ENCODE data around the gene SLCO6A1.
"Not testable (repeated sequence)": the region's sequence is repeated elsewhere in the genome, so short reads cannot be mapped to it uniquely, and the experiment has no call there.

The SLCO6A1 gene

GRCh38 chr5:102528600-102528999 lies 29.8 kb upstream of the SLCO6A1 start:
- no peak for FAIRE-seq
- DNase-seq (ENCODE audit: insufficient read length, low spot score): no peak

GRCh38 chr5:102527547-102527946 lies 28.7 kb upstream of the SLCO6A1 start:
- TF ChIP-seq POLR2A (IDR thresholded peaks at IDR 0.05; ENCODE audit: low read depth, low read length): no peak
- no peak for DNase-seq (ENCODE audit: insufficient read length, low spot score)
- FAIRE-seq: no peak

More at GRCh38 chr5:102528600-102528999, 29.8 kb upstream of the SLCO6A1 start:
- no peak for TF ChIP-seq POLR2A (IDR thresholded peaks at IDR 0.05; ENCODE audit: low read depth, low read length)

GRCh38 chr5:102523541-102524175 lies 24.9 kb upstream of the SLCO6A1 start:
- no peak for TF ChIP-seq POLR2A (IDR thresholded peaks at IDR 0.05; ENCODE audit: low read depth, low read length)
- FAIRE-seq (no peak), DNase-seq (ENCODE audit: insufficient read length, low spot score) (no peak)

- TF ChIP-seq POLR2A (IDR thresholded peaks at IDR 0.05; ENCODE audit: low read depth, low read length): no peak
- peak; percentile 64 for FAIRE-seq
- DNase-seq (ENCODE audit: insufficient read length, low spot score): no peak
Observed at GRCh38 chr5:102511666-102512065, 12.9 kb upstream of the SLCO6A1 start.

GRCh38 chr5:102491261-102491914 lies 7.4 kb downstream of the SLCO6A1 start:
- FAIRE-seq; DNase-seq (ENCODE audit: insufficient read length, low spot score): not testable (repeated sequence)

- FAIRE-seq (no peak), DNase-seq (ENCODE audit: insufficient read length, low spot score) (no peak)
- no peak for TF ChIP-seq POLR2A (IDR thresholded peaks at IDR 0.05; ENCODE audit: low read depth, low read length)
Observed at GRCh38 chr5:102483736-102484135, 15.1 kb downstream of the SLCO6A1 start.

- no peak for TF ChIP-seq POLR2A (IDR thresholded peaks at IDR 0.05; ENCODE audit: low read depth, low read length)
- no peak for FAIRE-seq
Observed at GRCh38 chr5:102481054-102481715, 17.6 kb downstream of the SLCO6A1 start.

GRCh38 chr5:102453716-102454115 lies 45.1 kb downstream of the SLCO6A1 start:
- no peak for TF ChIP-seq POLR2A (IDR thresholded peaks at IDR 0.05; ENCODE audit: low read depth, low read length)
- DNase-seq (ENCODE audit: insufficient read length, low spot score) (no peak), FAIRE-seq (peak; percentile 55)

More at GRCh38 chr5:102481054-102481715, 17.6 kb downstream of the SLCO6A1 start:
- no peak for DNase-seq (ENCODE audit: insufficient read length, low spot score)

- DNase-seq (ENCODE audit: insufficient read length, low spot score) (no peak), FAIRE-seq (no peak)
- TF ChIP-seq POLR2A (IDR thresholded peaks at IDR 0.05; ENCODE audit: low read depth, low read length): no peak
Observed at GRCh38 chr5:102451082-102451481, 47.7 kb downstream of the SLCO6A1 start.

GRCh38 chr5:102450313-102450990 lies 48.3 kb downstream of the SLCO6A1 start:
- DNase-seq (ENCODE audit: insufficient read length, low spot score) (no peak), FAIRE-seq (peak; percentile 33)
- no peak for TF ChIP-seq POLR2A (IDR thresholded peaks at IDR 0.05; ENCODE audit: low read depth, low read length)

- no peak for TF ChIP-seq POLR2A (IDR thresholded peaks at IDR 0.05; ENCODE audit: low read depth, low read length)
- FAIRE-seq (no peak), DNase-seq (ENCODE audit: insufficient read length, low spot score) (no peak)
Observed at GRCh38 chr5:102433473-102433872, 65.3 kb downstream of the SLCO6A1 start.

- DNase-seq (ENCODE audit: insufficient read length, low spot score) (no peak), FAIRE-seq (no peak)
- no peak for TF ChIP-seq POLR2A (IDR thresholded peaks at IDR 0.05; ENCODE audit: low read depth, low read length)
Observed at GRCh38 chr5:102421647-102422046, 77.2 kb downstream of the SLCO6A1 start.

- no peak for DNase-seq (ENCODE audit: insufficient read length, low spot score)
- TF ChIP-seq POLR2A (IDR thresholded peaks at IDR 0.05; ENCODE audit: low read depth, low read length): no peak
- no peak for FAIRE-seq
Observed at GRCh38 chr5:102418531-102418930, 80.3 kb downstream of the SLCO6A1 start.

GRCh38 chr5:102414448-102414847 lies 84.4 kb downstream of the SLCO6A1 start:
- FAIRE-seq: no peak
- TF ChIP-seq POLR2A (IDR thresholded peaks at IDR 0.05; ENCODE audit: low read depth, low read length): no peak

More at GRCh38 chr5:102414448-102414847, 84.4 kb downstream of the SLCO6A1 start:
- no peak for DNase-seq (ENCODE audit: insufficient read length, low spot score)
